IMR-90 (cell line): ENCODE measurements around the gene NOL4L. TPM values are rescaled to one million over a fixed set of nuclear protein-coding genes. Genes with fewer than 3 reads are reported as not detected.

Experiments used
- CEBPB ChIP-seq: IDR thresholded peaks from 2 replicates; pipeline ENCODE4 v1.6.1; 2012; ENCODE audit warnings: low read depth, low read length, improper control_type of control experiment
- MAZ ChIP-seq: IDR thresholded peaks from 2 replicates; pipeline ENCODE4 v1.6.1; 2012; ENCODE audit warnings: low read depth, mild to moderate bottlenecking, low read length, improper control_type of control experiment, moderate library complexity, borderline replicate concordance
- polyA plus RNA-seq, 3 experiments: library from polyadenylated mRNA; depleted of rRNA; stranded (reverse); fragments of >200 nt; gene quantifications; 2 replicates each; pipeline ENCODE4 v1.2.3, GENCODE V29; 2012; ENCODE audit warnings: low replicate concordance in 1 of 3
- total RNA-seq: library from RNA; depleted of rRNA; stranded (reverse); fragments of >200 nt; gene quantifications from 2 replicates; pipeline ENCODE4 v1.2.3, GENCODE V29; 2012
- TF ChIP-seq, protein P1 (sequence below): fragments of 150-350 bp; IDR thresholded peaks from 2 replicates; pipeline ENCODE4 v1.6.1; 2017; ENCODE audit warnings: mild to moderate bottlenecking, antibody characterized with exemption, low read length, low read depth

Gene NOL4L
- total and polyA plus RNA-seq, 2 of the 4 experiments (the other 2 are of a cell fraction) = 4.7 to 13.3 TPM

DNA sequence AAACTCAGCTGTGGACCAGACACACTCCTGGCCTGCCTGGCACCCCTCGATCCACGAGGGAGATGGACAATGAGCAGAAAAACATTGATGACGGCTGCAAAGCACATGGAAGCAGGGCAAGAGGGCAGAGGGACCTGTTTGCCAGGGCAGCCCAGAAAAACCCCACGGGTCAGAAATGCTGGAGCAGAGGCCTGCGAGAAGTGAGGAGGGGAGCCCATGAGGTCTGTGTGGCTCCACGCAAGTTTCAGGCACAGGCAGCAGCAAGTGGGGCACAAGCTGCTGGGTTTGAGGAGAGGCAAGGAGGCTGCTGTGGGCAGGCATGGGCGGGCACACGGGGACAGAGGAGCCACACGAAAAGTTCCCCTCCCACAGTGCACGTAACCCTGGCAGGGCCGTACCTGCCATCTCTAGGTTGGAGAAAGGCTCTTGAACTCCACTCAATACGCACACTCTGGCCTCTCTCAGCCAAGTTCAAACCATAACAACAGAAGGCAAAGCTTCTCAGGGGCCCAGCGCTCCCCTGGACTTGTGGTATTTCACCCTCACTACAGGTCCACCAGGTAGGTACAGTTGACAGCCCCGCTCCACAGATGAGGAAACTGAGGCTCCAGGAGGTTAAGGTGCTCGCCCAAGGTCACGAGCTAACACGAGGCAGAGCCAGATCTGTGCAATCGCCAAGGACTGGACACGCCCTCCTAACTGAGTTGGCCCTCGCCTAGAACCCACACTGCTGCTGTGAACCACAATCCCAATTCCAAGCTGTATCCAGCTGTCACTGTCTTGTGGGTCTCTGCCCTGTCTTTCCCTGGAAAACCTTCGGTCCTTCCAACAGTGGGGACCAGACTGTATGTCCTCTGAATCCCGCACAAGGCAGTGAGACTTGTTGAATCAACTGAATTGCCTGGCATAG, 108.2 kb downstream of the NOL4L start (continued):
- TF ChIP-seq, protein P1, sequence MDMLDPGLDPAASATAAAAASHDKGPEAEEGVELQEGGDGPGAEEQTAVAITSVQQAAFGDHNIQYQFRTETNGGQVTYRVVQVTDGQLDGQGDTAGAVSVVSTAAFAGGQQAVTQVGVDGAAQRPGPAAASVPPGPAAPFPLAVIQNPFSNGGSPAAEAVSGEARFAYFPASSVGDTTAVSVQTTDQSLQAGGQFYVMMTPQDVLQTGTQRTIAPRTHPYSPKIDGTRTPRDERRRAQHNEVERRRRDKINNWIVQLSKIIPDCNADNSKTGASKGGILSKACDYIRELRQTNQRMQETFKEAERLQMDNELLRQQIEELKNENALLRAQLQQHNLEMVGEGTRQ = no peak
- no peak for TF ChIP-seq MAZ
- TF ChIP-seq CEBPB = no peak
